H1 (cell line): ENCODE measurements around the gene MAPT.

Experiments used
- POLR2A ChIP-seq, 2 experiments: IDR thresholded peaks; 1 replicate in 1 of 2; 2 replicates in 1 of 2; pipeline ENCODE4 v1.6.1; 2011; ENCODE audit warnings: low read depth in 2 of 2, low read length in 2 of 2, mild to moderate bottlenecking in 2 of 2; ENCODE audit errors: control extremely low read depth in 1 of 2
- SP1 ChIP-seq: IDR thresholded peaks from 2 replicates; pipeline ENCODE4 v1.6.1; 2011; ENCODE audit warnings: low read depth, low read length
- TF ChIP-seq, protein P1 (sequence below), 3 experiments: IDR thresholded peaks; 1 replicate in 2 of 3; 2 replicates in 1 of 3; pipeline versions ENCODE4 v1.5.1 to v1.6.1; 2011; ENCODE audit warnings: low read length in 3 of 3, mild to moderate bottlenecking in 3 of 3, inconsistent platforms in 2 of 3, low read depth in 1 of 3, moderate library complexity in 1 of 3; ENCODE audit not compliant: insufficient read depth in 1 of 3; ENCODE audit errors: control extremely low read depth in 1 of 3

DNA sequence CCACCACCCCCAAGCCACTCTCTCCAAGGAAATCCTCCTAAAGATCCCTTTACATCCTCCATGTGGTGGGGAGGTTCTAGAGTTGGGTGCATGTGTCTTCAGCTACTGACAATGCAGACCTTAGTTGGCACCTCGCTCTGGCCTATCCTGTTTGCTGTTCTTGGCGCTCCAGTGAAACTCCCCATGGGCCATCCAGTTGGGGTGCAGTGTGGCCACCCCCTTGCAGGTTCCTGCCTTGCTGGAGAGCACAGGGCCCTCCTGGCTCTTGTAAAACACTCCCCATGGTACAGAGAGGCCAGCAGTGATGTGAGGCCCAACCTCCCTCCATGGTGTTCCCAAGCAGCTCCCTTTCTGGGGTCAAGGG is 82.0 kb downstream of the MAPT start:
- TF ChIP-seq, protein P1, sequence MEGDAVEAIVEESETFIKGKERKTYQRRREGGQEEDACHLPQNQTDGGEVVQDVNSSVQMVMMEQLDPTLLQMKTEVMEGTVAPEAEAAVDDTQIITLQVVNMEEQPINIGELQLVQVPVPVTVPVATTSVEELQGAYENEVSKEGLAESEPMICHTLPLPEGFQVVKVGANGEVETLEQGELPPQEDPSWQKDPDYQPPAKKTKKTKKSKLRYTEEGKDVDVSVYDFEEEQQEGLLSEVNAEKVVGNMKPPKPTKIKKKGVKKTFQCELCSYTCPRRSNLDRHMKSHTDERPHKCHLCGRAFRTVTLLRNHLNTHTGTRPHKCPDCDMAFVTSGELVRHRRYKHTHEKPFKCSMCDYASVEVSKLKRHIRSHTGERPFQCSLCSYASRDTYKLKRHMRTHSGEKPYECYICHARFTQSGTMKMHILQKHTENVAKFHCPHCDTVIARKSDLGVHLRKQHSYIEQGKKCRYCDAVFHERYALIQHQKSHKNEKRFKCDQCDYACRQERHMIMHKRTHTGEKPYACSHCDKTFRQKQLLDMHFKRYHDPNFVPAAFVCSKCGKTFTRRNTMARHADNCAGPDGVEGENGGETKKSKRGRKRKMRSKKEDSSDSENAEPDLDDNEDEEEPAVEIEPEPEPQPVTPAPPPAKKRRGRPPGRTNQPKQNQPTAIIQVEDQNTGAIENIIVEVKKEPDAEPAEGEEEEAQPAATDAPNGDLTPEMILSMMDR (IDR thresholded peaks at IDR 0.05; ENCODE audit: control extremely low read depth in 1 of 3, insufficient read depth in 1 of 3, low read depth in 1 of 3, low read length in 3 of 3), result no peak
- no peak for TF ChIP-seq POLR2A (IDR thresholded peaks at IDR 0.05; ENCODE audit: control extremely low read depth in 1 of 2, low read depth in 2 of 2, low read length in 2 of 2)
- TF ChIP-seq SP1, result no peak
